Spleen (tissue), 11 donors: ENCODE measurements around the gene CCDC171. TPM values are rescaled to one million over a fixed set of nuclear protein-coding genes. Genes with fewer than 3 reads are reported as not detected.

Experiments
- DNase-seq: peaks from one replicate; pipeline ENCODE4 v3.0.0-alpha.2; 2020
- H3K27ac ChIP-seq, 8 donors: fragments of 200-600 bp; sonication (generic) in 7 of 8; 1 replicate in 4 of 8; 2 replicates in 4 of 8; pipeline versions ENCODE4 v1.5.0 to v1.8.0; 2016 to 2021; ENCODE audit warnings: inconsistent platforms in 4 of 8, mild to moderate bottlenecking in 4 of 8, moderate library complexity in 1 of 8
- H3K27me3 ChIP-seq, 7 donors: fragments of 200-600 bp; sonication (generic) in 6 of 7; replicated peaks in 1 of 7; 1 replicate in 4 of 7; 2 replicates in 3 of 7; pipeline versions ENCODE4 v1.5.0 to v1.8.0; 2016 to 2021; ENCODE audit warnings: inconsistent platforms in 3 of 7, mild to moderate bottlenecking in 1 of 7
- H3K36me3 ChIP-seq, 6 donors: fragments of 200-600 bp; sonication (generic) in 5 of 6; 1 replicate in 4 of 6; 2 replicates in 2 of 6; pipeline versions ENCODE4 v1.5.0 to v1.8.0; 2016 to 2021; ENCODE audit warnings: inconsistent platforms in 2 of 6
- H3K4me1 ChIP-seq, 6 donors: fragments of 200-600 bp; sonication (generic) in 5 of 6; 1 replicate in 3 of 6; 2 replicates in 3 of 6; pipeline versions ENCODE4 v1.5.0 to v1.8.0; 2016 to 2021; ENCODE audit warnings: inconsistent platforms in 3 of 6
- H3K4me3 ChIP-seq, 8 donors: fragments of 200-600 bp; sonication (generic) in 7 of 8; 1 replicate in 4 of 8; 2 replicates in 4 of 8; pipeline versions ENCODE4 v1.5.0 to v1.8.0; 2016 to 2021; ENCODE audit warnings: inconsistent platforms in 4 of 8, mild to moderate bottlenecking in 4 of 8, moderate library complexity in 2 of 8
- H3K9me3 ChIP-seq, 8 donors: fragments of 200-600 bp; sonication (generic) in 7 of 8; 1 replicate in 4 of 8; 2 replicates in 4 of 8; pipeline versions ENCODE4 v1.5.0 to v1.8.0; 2016 to 2021; ENCODE audit warnings: inconsistent platforms in 4 of 8
- CTCF ChIP-seq, 11 experiments: fragments of 200-600 bp in 7 of 11; fragments of 450-650 bp in 4 of 11; sonication (generic) in 4 of 11; IDR thresholded peaks in 8 of 11; conservative IDR thresholded peaks in 3 of 11; 1 replicate in 7 of 11; 2 replicates in 4 of 11; pipeline versions ENCODE4 v1.4.0 to v1.8.0; 2016 to 2021; ENCODE audit warnings: antibody characterized with exemption in 11 of 11, inconsistent platforms in 4 of 11, mild to moderate bottlenecking in 1 of 11
- POLR2A ChIP-seq, 3 donors: fragments of 450-650 bp; IDR thresholded peaks; one replicate each; pipeline ENCODE4 v1.5.1; 2017; ENCODE audit warnings: antibody characterized with exemption in 3 of 3, mild to moderate bottlenecking in 1 of 3
- POLR2AphosphoS5 ChIP-seq, 3 donors: sonication (generic); formaldehyde crosslinking; IDR thresholded peaks; one replicate each; pipeline ENCODE4 v1.5.1; 2017; ENCODE audit warnings: antibody characterized with exemption in 3 of 3
- WGBS, 5 donors: extraction: QIAGEN DNeasy Blood & Tissue Kit in 3 of 5; methylation state at CpG; one replicate each; pipeline versions ENCODE4 v1.1.5 to v1.1.7; 2013 to 2018; 5-methylcytosine and 5-hydroxymethylcytosine counted together
- intact Hi-C: fragments of 100-400 bp; cut with DNase I; formaldehyde crosslinking; loops from one replicate; pipeline ENCODE4 v1.15.0; 2023; ENCODE audit warnings: low total_unique reads
- polyA plus RNA-seq, 3 donors: library from polyadenylated mRNA; stranded (reverse); fragments of 200-250 nt; gene quantifications; one replicate each; pipeline ENCODE4 v1.2.1, GENCODE V29; 2013
- total RNA-seq, 7 donors: library from RNA; depleted of rRNA in 3 of 7; stranded (reverse); fragments of >200 nt in 3 of 7; fragmentation: NEBNext Ultra II Directional in 4 of 7; extraction: Animal tissue kit (Norgen Biotek cat#: 25700) in 4 of 7; gene quantifications; one replicate each; pipeline versions ENCODE4 v1.1.0 to v1.2.1, GENCODE V29; 2016 to 2021
- donor health status: healthy with polysubstance abuse.
- donor health status: DM: no; HTN: no; CAD: no; lungs with moderate emphysema.
- donor health status: DM: no; HTN: no; CAD: no.
- donor health status: Bipolar disorder and iron deficiency.
- donor health status: healthy.
- donor health status: DM: no; HTN: no; CAD: no.
- donor health status: DM: yes; HTN: yes; CAD: no.

Gene CCDC171
- total and polyA plus RNA-seq, 10 donors: 0.38 to 4.0 (median 2.0) TPM

DNA sequence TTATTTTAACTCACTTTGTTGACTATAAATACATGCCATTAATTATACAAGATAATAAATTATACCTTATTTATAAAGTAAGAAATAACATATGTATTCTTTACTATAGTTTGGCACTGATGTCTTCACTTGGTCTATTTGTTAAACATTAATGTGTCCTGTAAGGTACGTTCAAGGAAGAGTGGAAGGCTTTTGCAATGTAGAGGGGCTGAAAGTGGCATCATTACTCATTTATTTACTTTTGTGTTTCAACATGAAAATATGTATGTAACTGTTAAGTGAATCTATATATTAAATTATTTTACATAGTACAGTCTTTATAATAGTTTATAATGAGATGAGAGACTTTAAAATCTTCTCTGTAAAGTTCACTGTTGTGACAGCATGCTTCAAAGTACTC is 348.7 kb downstream of the CCDC171 start:
- Histone ChIP-seq H3K9me3 (peaks cover 0 to 46% (median 21%) of the 10 kb centered on the region in 8 donors), H3K27ac (no peak overlapping the region), H3K27me3 (no peaks in the 10 kb centered on the region), H3K36me3 (no peaks in the 10 kb centered on the region), H3K4me1 (no peaks in the 10 kb centered on the region), H3K4me3 (no peak overlapping the region)
- no peak for TF ChIP-seq POLR2AphosphoS5 (IDR thresholded peaks at IDR 0.05)
- TF ChIP-seq POLR2A (IDR thresholded peaks at IDR 0.05): no peak
- TF ChIP-seq CTCF (IDR thresholded peaks at IDR 0.05 in 8 of 11, conservative IDR thresholded peaks at IDR 0.05 in 3 of 11): no peak
- WGBS, 5 donors: 84 to 93% (median 87%) methylated on average over 1 of the region's 1 CpG
- intact Hi-C loops: no loop called here
- no peak for DNase-seq

GRCh38 chr9:15909297-15909696 is 356.5 kb downstream of the CCDC171 start:
- no peak overlapping the region for H3K4me3 ChIP-seq
- intact Hi-C loops: no loop called here
- no peak overlapping the region for H3K27ac ChIP-seq
- H3K9me3 ChIP-seq: peaks cover 0 to 74% (median 39%) of the 10 kb centered on the region in 8 donors
- DNase-seq: no peak
- TF ChIP-seq POLR2AphosphoS5 (IDR thresholded peaks at IDR 0.05) (no peak), POLR2A (IDR thresholded peaks at IDR 0.05) (no peak)
- H3K36me3 ChIP-seq: no peaks in the 10 kb centered on the region
- H3K27me3 ChIP-seq: no peaks in the 10 kb centered on the region
- H3K4me1 ChIP-seq: no peaks in the 10 kb centered on the region
- WGBS, 5 donors: 85 to 98% (median 93%) methylated on average over 6 of the region's 6 CpGs

DNA sequence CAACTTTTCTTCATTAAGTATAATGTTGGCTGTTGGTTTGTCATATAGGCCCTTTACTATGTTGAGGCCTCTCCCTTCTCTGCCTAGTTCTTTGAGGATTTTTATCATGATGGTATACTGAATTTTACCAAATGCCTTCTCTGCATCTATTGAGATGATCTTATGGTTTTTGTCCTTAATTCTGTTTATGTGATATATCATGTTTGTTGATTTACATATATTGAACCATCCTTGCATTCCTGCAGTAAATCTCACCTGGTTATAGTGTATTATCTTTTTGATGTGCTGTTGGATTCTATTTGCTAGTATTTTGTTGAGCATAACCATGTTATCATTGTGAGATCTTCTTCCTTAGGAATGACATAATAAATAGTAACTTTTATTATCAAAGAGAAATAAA is 362.9 kb downstream of the CCDC171 start:
- no peak overlapping the region for H3K27ac ChIP-seq
- intact Hi-C loops: no loop called here
- no peaks in the 10 kb centered on the region for H3K4me1 ChIP-seq
- peaks cover 2 to 62% (median 38%) of the 10 kb centered on the region in 8 donors for H3K9me3 ChIP-seq
- TF ChIP-seq POLR2AphosphoS5 (IDR thresholded peaks at IDR 0.05): no peak
- TF ChIP-seq CTCF (IDR thresholded peaks at IDR 0.05 in 8 of 11, conservative IDR thresholded peaks at IDR 0.05 in 3 of 11): no peak
- no peak for TF ChIP-seq POLR2A (IDR thresholded peaks at IDR 0.05)
- no peaks in the 10 kb centered on the region for H3K27me3 ChIP-seq
- no peak for DNase-seq
- no peaks in the 10 kb centered on the region for H3K36me3 ChIP-seq
- no peak overlapping the region for H3K4me3 ChIP-seq

GRCh38 chr9:15927161-15927560 is 374.3 kb downstream of the CCDC171 start:
- Histone ChIP-seq H3K4me3 (no peak overlapping the region), H3K27me3 (no peaks in the 10 kb centered on the region), H3K4me1 (no peaks in the 10 kb centered on the region), H3K27ac (no peak overlapping the region), H3K36me3 (no peaks in the 10 kb centered on the region), H3K9me3 (peaks cover 0 to 8% (median 4%) of the 10 kb centered on the region in 8 donors)
- intact Hi-C loops: no loop called here
- no peak for DNase-seq
- WGBS, 5 donors: 83 to 95% (median 90%) methylated on average over 2 of the region's 2 CpGs
- TF ChIP-seq CTCF (IDR thresholded peaks at IDR 0.05 in 8 of 11, conservative IDR thresholded peaks at IDR 0.05 in 3 of 11): no peak
